Mammary epithelial cell (primary cell): ENCODE results near the gene C3orf18.

Source experiments
- EZH2 ChIP-seq: IDR thresholded peaks from 2 replicates; pipeline ENCODE4 v1.6.1; 2012; ENCODE audit warnings: low read length, inconsistent platforms, borderline replicate concordance
- TF ChIP-seq, protein P1 (sequence below), 2 donors: IDR thresholded peaks in 1 of 2; conservative IDR thresholded peaks in 1 of 2; 2 replicates each; pipeline ENCODE4 v1.5.1; 2011 to 2012; ENCODE audit warnings: inconsistent platforms in 2 of 2, low read length in 2 of 2, mild to moderate bottlenecking in 2 of 2, control low read depth in 1 of 2, low read depth in 1 of 2; ENCODE audit not compliant: insufficient read depth in 1 of 2; ENCODE audit errors: extremely low read depth in 1 of 2

GRCh38 chr3:50585919-50586762 lies 18.6 kb upstream of the C3orf18 start:
- no peak for TF ChIP-seq EZH2
- TF ChIP-seq, protein P1, sequence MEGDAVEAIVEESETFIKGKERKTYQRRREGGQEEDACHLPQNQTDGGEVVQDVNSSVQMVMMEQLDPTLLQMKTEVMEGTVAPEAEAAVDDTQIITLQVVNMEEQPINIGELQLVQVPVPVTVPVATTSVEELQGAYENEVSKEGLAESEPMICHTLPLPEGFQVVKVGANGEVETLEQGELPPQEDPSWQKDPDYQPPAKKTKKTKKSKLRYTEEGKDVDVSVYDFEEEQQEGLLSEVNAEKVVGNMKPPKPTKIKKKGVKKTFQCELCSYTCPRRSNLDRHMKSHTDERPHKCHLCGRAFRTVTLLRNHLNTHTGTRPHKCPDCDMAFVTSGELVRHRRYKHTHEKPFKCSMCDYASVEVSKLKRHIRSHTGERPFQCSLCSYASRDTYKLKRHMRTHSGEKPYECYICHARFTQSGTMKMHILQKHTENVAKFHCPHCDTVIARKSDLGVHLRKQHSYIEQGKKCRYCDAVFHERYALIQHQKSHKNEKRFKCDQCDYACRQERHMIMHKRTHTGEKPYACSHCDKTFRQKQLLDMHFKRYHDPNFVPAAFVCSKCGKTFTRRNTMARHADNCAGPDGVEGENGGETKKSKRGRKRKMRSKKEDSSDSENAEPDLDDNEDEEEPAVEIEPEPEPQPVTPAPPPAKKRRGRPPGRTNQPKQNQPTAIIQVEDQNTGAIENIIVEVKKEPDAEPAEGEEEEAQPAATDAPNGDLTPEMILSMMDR (conservative IDR thresholded peaks at IDR 0.05 in 1 of 2, IDR thresholded peaks at IDR 0.05 in 1 of 2; ENCODE audit: extremely low read depth in 1 of 2, insufficient read depth in 1 of 2, low read depth in 1 of 2, low read length in 2 of 2), result no peak
